Prostate gland (tissue), 2 donors: ENCODE results near the gene NECTIN1. TPM values are rescaled to one million over a fixed set of nuclear protein-coding genes. Genes with fewer than 3 reads are reported as not detected.

Source experiments
- DNase-seq: peaks from one replicate; pipeline ENCODE4 v3.0.0-alpha.2; 2019; ENCODE audit warnings: low spot score
- H3K27ac ChIP-seq, 2 donors: fragments of 200-600 bp; sonication (generic); 2 replicates each; pipeline ENCODE4 v1.5.1; 2017 to 2019
- H3K27me3 ChIP-seq: fragments of 200-600 bp; sonication (generic); replicated peaks from 2 replicates; pipeline ENCODE4 v1.5.1; 2019; ENCODE audit not compliant: insufficient read depth
- H3K36me3 ChIP-seq, 2 donors: fragments of 200-600 bp; sonication (generic); 1 replicate in 1 of 2; 2 replicates in 1 of 2; pipeline versions ENCODE4 v1.5.1 to v1.8.1; 2017 to 2019
- H3K4me1 ChIP-seq: fragments of 200-600 bp; sonication (generic); replicated peaks from 2 replicates; pipeline ENCODE4 v1.5.1; 2019
- H3K4me3 ChIP-seq, 2 donors: fragments of 200-600 bp; sonication (generic); 2 replicates each; pipeline ENCODE4 v1.5.1; 2017 to 2019
- H3K9me3 ChIP-seq: fragments of 200-600 bp; sonication (generic); 2 replicates; pipeline ENCODE4 v1.5.1; 2017
- POLR2A ChIP-seq: fragments of 450-650 bp; IDR thresholded peaks from one replicate; pipeline ENCODE4 v1.6.1; 2016; ENCODE audit warnings: antibody characterized with exemption, mild to moderate bottlenecking
- POLR2AphosphoS5 ChIP-seq: sonication (generic); formaldehyde crosslinking; IDR thresholded peaks from one replicate; pipeline ENCODE4 v1.6.1; 2017; ENCODE audit warnings: antibody characterized with exemption
- WGBS: methylation state at CpG from one replicate; pipeline ENCODE4 v1.1.5; 2018; 5-methylcytosine and 5-hydroxymethylcytosine counted together
- intact Hi-C: fragments of 100-400 bp; cut with DNase I; formaldehyde crosslinking; loops from one replicate; pipeline ENCODE4 v1.14.2; 2022
- total RNA-seq, 2 donors: library from RNA; depleted of rRNA; stranded (reverse); fragments of >200 nt; gene quantifications; one replicate each; pipeline ENCODE4 v1.1.0, GENCODE V29; 2016
- TF ChIP-seq, protein P1 (sequence below), 4 experiments: fragments of 200-600 bp in 2 of 4; fragments of 450-650 bp in 2 of 4; sonication (generic) in 2 of 4; IDR thresholded peaks; 1 replicate in 3 of 4; 2 replicates in 1 of 4; pipeline ENCODE4 v1.5.1; 2016 to 2019; ENCODE audit warnings: antibody characterized with exemption in 4 of 4, mild to moderate bottlenecking in 2 of 4, moderate library complexity in 2 of 4

The NECTIN1 gene
- total RNA-seq, 2 donors from 2014 or later: 18.7 to 28.2 TPM

DNA sequence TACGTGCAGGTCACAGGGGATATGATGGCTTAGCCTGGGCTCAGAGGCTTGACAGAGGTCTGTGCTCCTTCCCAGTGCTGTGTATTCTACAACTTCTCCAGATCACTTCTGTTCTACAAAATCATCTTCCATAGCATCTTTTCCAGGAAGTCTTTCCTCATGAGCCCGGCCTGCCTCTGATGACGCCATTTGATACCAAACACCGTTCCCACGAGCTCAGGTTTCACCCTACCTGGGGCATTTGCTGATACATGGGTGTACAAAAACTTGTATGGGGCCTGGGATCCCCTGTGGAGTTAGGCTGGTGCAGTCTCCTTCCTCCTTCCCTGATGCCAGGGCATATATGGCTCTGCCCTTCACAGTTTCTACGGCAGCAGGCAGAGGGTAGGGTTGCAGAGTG is 78.7 kb downstream of the NECTIN1 start:
- no peaks in the 10 kb centered on the region for H3K27me3 ChIP-seq
- no peaks in the 10 kb centered on the region for H3K9me3 ChIP-seq
- H3K4me1 ChIP-seq: no peaks in the 10 kb centered on the region
- no peak for DNase-seq
- intact Hi-C loops: no loop called here
- H3K27ac ChIP-seq: no peak overlapping the region
- no peaks in the 10 kb centered on the region for H3K36me3 ChIP-seq
- no peak overlapping the region for H3K4me3 ChIP-seq
- WGBS: 57% methylated on average over 6 of the region's 6 CpGs
- no peak for TF ChIP-seq POLR2A
- TF ChIP-seq, protein P1, sequence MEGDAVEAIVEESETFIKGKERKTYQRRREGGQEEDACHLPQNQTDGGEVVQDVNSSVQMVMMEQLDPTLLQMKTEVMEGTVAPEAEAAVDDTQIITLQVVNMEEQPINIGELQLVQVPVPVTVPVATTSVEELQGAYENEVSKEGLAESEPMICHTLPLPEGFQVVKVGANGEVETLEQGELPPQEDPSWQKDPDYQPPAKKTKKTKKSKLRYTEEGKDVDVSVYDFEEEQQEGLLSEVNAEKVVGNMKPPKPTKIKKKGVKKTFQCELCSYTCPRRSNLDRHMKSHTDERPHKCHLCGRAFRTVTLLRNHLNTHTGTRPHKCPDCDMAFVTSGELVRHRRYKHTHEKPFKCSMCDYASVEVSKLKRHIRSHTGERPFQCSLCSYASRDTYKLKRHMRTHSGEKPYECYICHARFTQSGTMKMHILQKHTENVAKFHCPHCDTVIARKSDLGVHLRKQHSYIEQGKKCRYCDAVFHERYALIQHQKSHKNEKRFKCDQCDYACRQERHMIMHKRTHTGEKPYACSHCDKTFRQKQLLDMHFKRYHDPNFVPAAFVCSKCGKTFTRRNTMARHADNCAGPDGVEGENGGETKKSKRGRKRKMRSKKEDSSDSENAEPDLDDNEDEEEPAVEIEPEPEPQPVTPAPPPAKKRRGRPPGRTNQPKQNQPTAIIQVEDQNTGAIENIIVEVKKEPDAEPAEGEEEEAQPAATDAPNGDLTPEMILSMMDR (IDR thresholded peaks at IDR 0.05): no peak
- TF ChIP-seq POLR2AphosphoS5: no peak

GRCh38 chr11:119647254-119647653 is 81.7 kb downstream of the NECTIN1 start:
- no peaks in the 10 kb centered on the region for H3K27me3 ChIP-seq
- H3K36me3 ChIP-seq: no peaks in the 10 kb centered on the region
- WGBS: 82% methylated on average over 3 of the region's 3 CpGs
- H3K4me3 ChIP-seq: no peak overlapping the region
- DNase-seq: no peak
- no peaks in the 10 kb centered on the region for H3K9me3 ChIP-seq
- TF ChIP-seq POLR2A (no peak), POLR2AphosphoS5 (no peak)
- TF ChIP-seq, protein P1 (IDR thresholded peaks at IDR 0.05): no peak
- H3K27ac ChIP-seq: no peak overlapping the region
- intact Hi-C loops: no loop called here
- H3K4me1 ChIP-seq: no peaks in the 10 kb centered on the region

- intact Hi-C loops: no loop called here
- no peaks in the 10 kb centered on the region for H3K27me3 ChIP-seq
Observed at GRCh38 chr11:119645018-119645417, 84.0 kb downstream of the NECTIN1 start.

DNA sequence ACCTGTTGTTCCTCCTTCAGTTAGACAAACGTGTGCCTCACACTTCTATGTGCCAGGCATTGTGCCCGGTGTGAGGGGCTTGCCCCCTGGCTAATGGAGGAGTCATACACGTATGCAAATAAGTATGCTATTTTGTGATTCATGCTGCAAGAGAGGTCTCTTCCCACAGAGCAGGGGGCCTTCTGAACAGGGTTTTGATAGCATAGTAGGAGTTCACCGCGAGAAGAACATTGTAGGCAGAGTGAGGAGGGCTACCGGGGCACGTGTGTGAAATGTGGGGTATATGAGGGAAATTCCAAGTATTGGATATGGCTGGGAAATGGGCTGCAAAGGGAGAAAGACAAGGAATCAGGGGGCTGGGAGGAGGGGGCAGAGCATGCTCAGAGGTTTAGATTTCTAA is 84.5 kb downstream of the NECTIN1 start:
- intact Hi-C loops: no loop called here
- 74% methylated on average over 7 of the region's 7 CpGs for WGBS
- Histone ChIP-seq H3K27ac (no peak overlapping the region), H3K4me3 (no peak overlapping the region), H3K4me1 (no peaks in the 10 kb centered on the region), H3K36me3 (no peaks in the 10 kb centered on the region), H3K9me3 (no peaks in the 10 kb centered on the region), H3K27me3 (no peaks in the 10 kb centered on the region)
- no peak for DNase-seq
- TF ChIP-seq, protein P1 (IDR thresholded peaks at IDR 0.05): no peak
- TF ChIP-seq POLR2A (no peak), POLR2AphosphoS5 (no peak)

More at GRCh38 chr11:119645018-119645417, 84.0 kb downstream of the NECTIN1 start:
- H3K27ac ChIP-seq: no peak overlapping the region
- WGBS: 98% methylated on average over 5 of the region's 5 CpGs
- H3K9me3 ChIP-seq: no peaks in the 10 kb centered on the region
- no peaks in the 10 kb centered on the region for H3K4me1 ChIP-seq
- H3K36me3 ChIP-seq: no peaks in the 10 kb centered on the region
- no peak for DNase-seq
- no peak overlapping the region for H3K4me3 ChIP-seq
- TF ChIP-seq POLR2AphosphoS5 (no peak), POLR2A (no peak)
- TF ChIP-seq, protein P1 (IDR thresholded peaks at IDR 0.05): no peak

GRCh38 chr11:119643876-119644225 is 85.1 kb downstream of the NECTIN1 start:
- intact Hi-C loops: no loop called here
- WGBS: 94% methylated on average over 5 of the region's 5 CpGs
- H3K27me3 ChIP-seq: no peaks in the 10 kb centered on the region
- no peaks in the 10 kb centered on the region for H3K9me3 ChIP-seq
- H3K4me3 ChIP-seq: no peak overlapping the region
- no peaks in the 10 kb centered on the region for H3K4me1 ChIP-seq
- H3K27ac ChIP-seq: no peak overlapping the region
- DNase-seq: no peak
- no peaks in the 10 kb centered on the region for H3K36me3 ChIP-seq
- TF ChIP-seq POLR2A (no peak), POLR2AphosphoS5 (no peak)
- TF ChIP-seq, protein P1 (IDR thresholded peaks at IDR 0.05): no peak
